Stimulated activated naive CD4-positive, alpha-beta T cell (primary cell): ENCODE results near the gene FASN.
"Not testable (repeated sequence)": the region's sequence is repeated elsewhere in the genome, so short reads cannot be mapped to it uniquely, and the experiment has no call there.

Source experiments
- DNase-seq, 6 experiments: peaks; one replicate each; lab custom pipeline; 2025; lab: John Stamatoyannopoulos, UW

Gene FASN

GRCh38 chr17:82098169-82098938 lies at the start of gene FASN:
FASN (minus strand) TSS chr17:82098236; CDS start chr17:82096445, 1,791 bp downstream.
- DNase-seq: peak; percentile 82 to 97 (median 87)

GRCh38 chr17:82146663-82147654 lies 48.9 kb upstream of the FASN start:
- no peak for DNase-seq

- no peak for DNase-seq
These were observed 47.6 kb upstream of the FASN start for GRCh38 chr17:82145550-82146155.

- no peak for DNase-seq
These were observed 45.3 kb upstream of the FASN start for GRCh38 chr17:82143333-82143732.

- DNase-seq: not testable (repeated sequence)
These were observed 41.9 kb upstream of the FASN start for GRCh38 chr17:82139961-82140360.

- no peak for DNase-seq
These were observed 40.5 kb upstream of the FASN start for GRCh38 chr17:82138511-82138992.

- DNase-seq: no peak
These were observed 36.1 kb upstream of the FASN start for GRCh38 chr17:82134101-82134500.

- not testable (repeated sequence) for DNase-seq
These were observed 35.3 kb upstream of the FASN start for GRCh38 chr17:82133166-82133953.

- DNase-seq: no peak
These were observed 31.1 kb upstream of the FASN start for GRCh38 chr17:82129095-82129494.

GRCh38 chr17:82128287-82128686 lies 30.3 kb upstream of the FASN start:
- peak in 1 of 6 experiments; percentile 16 for DNase-seq

- peak; percentile 25 to 81 (median 64) for DNase-seq
These were observed 29.7 kb upstream of the FASN start for GRCh38 chr17:82127704-82128103.

- DNase-seq: peak in 1 of 6 experiments; percentile 46
These were observed 29.2 kb upstream of the FASN start for GRCh38 chr17:82127315-82127595.

- DNase-seq: peak; percentile 86 to 99 (median 94)
These were observed 28.7 kb upstream of the FASN start for GRCh38 chr17:82126556-82127314.

GRCh38 chr17:82124101-82124500 lies 26.1 kb upstream of the FASN start:
- DNase-seq: no peak

- DNase-seq: no peak
These were observed 23.9 kb upstream of the FASN start for GRCh38 chr17:82121660-82122629.

GRCh38 chr17:82121246-82121645 lies 23.2 kb upstream of the FASN start:
- DNase-seq: no peak

GRCh38 chr17:82120148-82120547 lies 22.1 kb upstream of the FASN start:
- peak; percentile 26 to 76 (median 64) for DNase-seq

GRCh38 chr17:82118815-82119380 lies 20.9 kb upstream of the FASN start:
- no peak for DNase-seq

- DNase-seq: no peak
These were observed 20.3 kb upstream of the FASN start for GRCh38 chr17:82118168-82118814.
